ENCODE results near the gene ELP5. TPM values are rescaled to one million over a fixed set of nuclear protein-coding genes. Genes with fewer than 3 reads are reported as not detected.

ELP5 gene
- total and polyA plus RNA-seq, 9 donors: 36.7 to 64.6 (median 40.8) TPM

- Histone ChIP-seq H3K36me3 (ENCODE audit: control insufficient read depth, insufficient read depth, low read length) (peaks cover 33% of the 10 kb centered on the region), H3K27me3 (ENCODE audit: control insufficient read depth, insufficient read depth, low read length) (no peaks in the 10 kb centered on the region), H3K27ac (ENCODE audit: low read length) (peak within 1 kb of the TSS; percentile 99), H3K4me3 (ENCODE audit: low read length) (peak within 1 kb of the TSS; percentile 76), H3K9me3 (replicated peaks; ENCODE audit: control insufficient read depth, low read depth, low read length) (no peaks in the 10 kb centered on the region), H3K4me1 (ENCODE audit: control insufficient read depth, insufficient read depth, low read length) (peaks cover 28% of the 10 kb centered on the region)
- peak; percentile 100 for DNase-seq
- WGBS (ENCODE audit: insufficient coverage): 0% methylated on average over 26 of the region's 41 CpGs
These were observed 297 bp upstream of the ELP5 start, which contains the start of gene CTDNEP1 for GRCh38 chr17:7251661-7252175. Gene CTDNEP1 (minus strand): TSS chr17:7251734. CDS start chr17:7251296, 438 bp downstream.

GRCh38 chr17:7253082-7253481 lies 1.1 kb downstream of the ELP5 start:
- peak; percentile 9 for DNase-seq
- Histone ChIP-seq H3K36me3 (ENCODE audit: control insufficient read depth, insufficient read depth, low read length) (peaks cover 41% of the 10 kb centered on the region), H3K9me3 (replicated peaks; ENCODE audit: control insufficient read depth, low read depth, low read length) (no peaks in the 10 kb centered on the region), H3K27ac (ENCODE audit: low read length) (peak overlapping the region; percentile 99), H3K4me1 (ENCODE audit: control insufficient read depth, insufficient read depth, low read length) (peaks cover 28% of the 10 kb centered on the region), H3K4me3 (ENCODE audit: low read length) (peak overlapping the region; percentile 76), H3K27me3 (ENCODE audit: control insufficient read depth, insufficient read depth, low read length) (no peaks in the 10 kb centered on the region)
- 75% methylated on average over 5 of the region's 5 CpGs for WGBS (ENCODE audit: insufficient coverage)

GRCh38 chr17:7254511-7254910 lies 2.5 kb downstream of the ELP5 start:
- no peaks in the 10 kb centered on the region for H3K27me3 ChIP-seq (ENCODE audit: control insufficient read depth, insufficient read depth, low read length)
- peaks cover 51% of the 10 kb centered on the region for H3K36me3 ChIP-seq (ENCODE audit: control insufficient read depth, insufficient read depth, low read length)
- DNase-seq: peak; percentile 4
- H3K27ac ChIP-seq (ENCODE audit: low read length): no peak overlapping the region
- no peak overlapping the region for H3K4me3 ChIP-seq (ENCODE audit: low read length)
- WGBS (ENCODE audit: insufficient coverage): 90% methylated on average over 3 of the region's 4 CpGs
- H3K4me1 ChIP-seq (ENCODE audit: control insufficient read depth, insufficient read depth, low read length): peaks cover 16% of the 10 kb centered on the region
- H3K9me3 ChIP-seq (replicated peaks; ENCODE audit: control insufficient read depth, low read depth, low read length): no peaks in the 10 kb centered on the region

GRCh38 chr17:7256766-7257456 lies 4.9 kb downstream of the ELP5 start:
- H3K4me3 ChIP-seq (ENCODE audit: low read length): no peak overlapping the region
- peaks cover 16% of the 10 kb centered on the region for H3K4me1 ChIP-seq (ENCODE audit: control insufficient read depth, insufficient read depth, low read length)
- H3K36me3 ChIP-seq (ENCODE audit: control insufficient read depth, insufficient read depth, low read length): peaks cover 53% of the 10 kb centered on the region
- no peak for DNase-seq
- no peaks in the 10 kb centered on the region for H3K9me3 ChIP-seq (replicated peaks; ENCODE audit: control insufficient read depth, low read depth, low read length)
- H3K27ac ChIP-seq (ENCODE audit: low read length): no peak overlapping the region
- 85% methylated on average over 2 of the region's 8 CpGs for WGBS (ENCODE audit: insufficient coverage)
- peaks cover 19% of the 10 kb centered on the region for H3K27me3 ChIP-seq (ENCODE audit: control insufficient read depth, insufficient read depth, low read length)

- Histone ChIP-seq H3K4me1 (ENCODE audit: control insufficient read depth, insufficient read depth, low read length) (peaks cover 24% of the 10 kb centered on the region), H3K27me3 (ENCODE audit: control insufficient read depth, insufficient read depth, low read length) (peaks cover 39% of the 10 kb centered on the region), H3K4me3 (ENCODE audit: low read length) (no peak overlapping the region), H3K9me3 (replicated peaks; ENCODE audit: control insufficient read depth, low read depth, low read length) (no peaks in the 10 kb centered on the region), H3K36me3 (ENCODE audit: control insufficient read depth, insufficient read depth, low read length) (peaks cover 52% of the 10 kb centered on the region), H3K27ac (ENCODE audit: low read length) (no peak overlapping the region)
- 94% methylated on average over 6 of the region's 7 CpGs for WGBS (ENCODE audit: insufficient coverage)
- DNase-seq: peak; percentile 7
These were observed 6.9 kb downstream of the ELP5 start for GRCh38 chr17:7258731-7259554.

- Histone ChIP-seq H3K4me1 (ENCODE audit: control insufficient read depth, insufficient read depth, low read length) (peaks cover 24% of the 10 kb centered on the region), H3K27me3 (ENCODE audit: control insufficient read depth, insufficient read depth, low read length) (peaks cover 43% of the 10 kb centered on the region), H3K9me3 (replicated peaks; ENCODE audit: control insufficient read depth, low read depth, low read length) (no peaks in the 10 kb centered on the region), H3K4me3 (ENCODE audit: low read length) (no peak overlapping the region), H3K36me3 (ENCODE audit: control insufficient read depth, insufficient read depth, low read length) (peaks cover 47% of the 10 kb centered on the region), H3K27ac (ENCODE audit: low read length) (no peak overlapping the region)
- 100% methylated on average over 1 of the region's 6 CpGs for WGBS (ENCODE audit: insufficient coverage)
- DNase-seq: no peak
These were observed 7.5 kb downstream of the ELP5 start for GRCh38 chr17:7259555-7259889.

GRCh38 chr17:7260151-7260550 lies 8.1 kb downstream of the ELP5 start:
- WGBS (ENCODE audit: insufficient coverage): 85% methylated on average over 3 of the region's 4 CpGs
- no peak for DNase-seq
- Histone ChIP-seq H3K27me3 (ENCODE audit: control insufficient read depth, insufficient read depth, low read length) (peaks cover 47% of the 10 kb centered on the region), H3K9me3 (replicated peaks; ENCODE audit: control insufficient read depth, low read depth, low read length) (no peaks in the 10 kb centered on the region), H3K27ac (ENCODE audit: low read length) (no peak overlapping the region), H3K36me3 (ENCODE audit: control insufficient read depth, insufficient read depth, low read length) (peaks cover 42% of the 10 kb centered on the region), H3K4me1 (ENCODE audit: control insufficient read depth, insufficient read depth, low read length) (peaks cover 24% of the 10 kb centered on the region), H3K4me3 (ENCODE audit: low read length) (no peak overlapping the region)

GRCh38 chr17:7260651-7261378 lies 8.8 kb downstream of the ELP5 start:
- DNase-seq: no peak
- peaks cover 24% of the 10 kb centered on the region for H3K4me1 ChIP-seq (ENCODE audit: control insufficient read depth, insufficient read depth, low read length)
- no peaks in the 10 kb centered on the region for H3K9me3 ChIP-seq (replicated peaks; ENCODE audit: control insufficient read depth, low read depth, low read length)
- H3K36me3 ChIP-seq (ENCODE audit: control insufficient read depth, insufficient read depth, low read length): peaks cover 37% of the 10 kb centered on the region
- WGBS (ENCODE audit: insufficient coverage): 5% methylated on average over 52 of the region's 54 CpGs
- H3K27ac ChIP-seq (ENCODE audit: low read length): no peak overlapping the region
- H3K27me3 ChIP-seq (ENCODE audit: control insufficient read depth, insufficient read depth, low read length): peaks cover 52% of the 10 kb centered on the region
- H3K4me3 ChIP-seq (ENCODE audit: low read length): peak overlapping the region; percentile 41

GRCh38 chr17:7261379-7262191 lies 9.6 kb downstream of the ELP5 start:
- H3K36me3 ChIP-seq (ENCODE audit: control insufficient read depth, insufficient read depth, low read length): peaks cover 30% of the 10 kb centered on the region
- peak overlapping the region; percentile 41 for H3K4me3 ChIP-seq (ENCODE audit: low read length)
- no peak overlapping the region for H3K27ac ChIP-seq (ENCODE audit: low read length)
- H3K4me1 ChIP-seq (ENCODE audit: control insufficient read depth, insufficient read depth, low read length): peaks cover 24% of the 10 kb centered on the region
- H3K27me3 ChIP-seq (ENCODE audit: control insufficient read depth, insufficient read depth, low read length): peaks cover 56% of the 10 kb centered on the region
- no peaks in the 10 kb centered on the region for H3K9me3 ChIP-seq (replicated peaks; ENCODE audit: control insufficient read depth, low read depth, low read length)
- WGBS (ENCODE audit: insufficient coverage): 2% methylated on average over 65 of the region's 71 CpGs
- DNase-seq: no peak
